Dermis blood vessel endothelial cell (primary cell): Measurements from ENCODE around the gene NUP210. TPM values are rescaled to one million over a fixed set of nuclear protein-coding genes. Genes with fewer than 3 reads are reported as not detected.
A peak's percentile ranks its signal among the peaks of the same experiment; 100 is the strongest.

Experiments used
- DNase-seq: peaks from one replicate; pipeline ENCODE4 v3.0.0; 2010
- total RNA-seq: library from RNA; depleted of rRNA; stranded (reverse); fragments of >200 nt; gene quantifications from 2 replicates; pipeline ENCODE4 v1.2.3, GENCODE V29; 2014

Gene NUP210
- total RNA-seq, 1 donor from 2014 or later, result 2.6 TPM

GRCh38 chr3:13287833-13288232 lies 132.3 kb downstream of the NUP210 start:
- no peak for DNase-seq

GRCh38 chr3:13286873-13287272 lies 133.2 kb downstream of the NUP210 start:
- no peak for DNase-seq

GRCh38 chr3:13285007-13285567 lies 135.0 kb downstream of the NUP210 start:
- DNase-seq, result no peak

- no peak for DNase-seq
Measured at GRCh38 chr3:13283877-13284264, 136.3 kb downstream of the NUP210 start.

DNA sequence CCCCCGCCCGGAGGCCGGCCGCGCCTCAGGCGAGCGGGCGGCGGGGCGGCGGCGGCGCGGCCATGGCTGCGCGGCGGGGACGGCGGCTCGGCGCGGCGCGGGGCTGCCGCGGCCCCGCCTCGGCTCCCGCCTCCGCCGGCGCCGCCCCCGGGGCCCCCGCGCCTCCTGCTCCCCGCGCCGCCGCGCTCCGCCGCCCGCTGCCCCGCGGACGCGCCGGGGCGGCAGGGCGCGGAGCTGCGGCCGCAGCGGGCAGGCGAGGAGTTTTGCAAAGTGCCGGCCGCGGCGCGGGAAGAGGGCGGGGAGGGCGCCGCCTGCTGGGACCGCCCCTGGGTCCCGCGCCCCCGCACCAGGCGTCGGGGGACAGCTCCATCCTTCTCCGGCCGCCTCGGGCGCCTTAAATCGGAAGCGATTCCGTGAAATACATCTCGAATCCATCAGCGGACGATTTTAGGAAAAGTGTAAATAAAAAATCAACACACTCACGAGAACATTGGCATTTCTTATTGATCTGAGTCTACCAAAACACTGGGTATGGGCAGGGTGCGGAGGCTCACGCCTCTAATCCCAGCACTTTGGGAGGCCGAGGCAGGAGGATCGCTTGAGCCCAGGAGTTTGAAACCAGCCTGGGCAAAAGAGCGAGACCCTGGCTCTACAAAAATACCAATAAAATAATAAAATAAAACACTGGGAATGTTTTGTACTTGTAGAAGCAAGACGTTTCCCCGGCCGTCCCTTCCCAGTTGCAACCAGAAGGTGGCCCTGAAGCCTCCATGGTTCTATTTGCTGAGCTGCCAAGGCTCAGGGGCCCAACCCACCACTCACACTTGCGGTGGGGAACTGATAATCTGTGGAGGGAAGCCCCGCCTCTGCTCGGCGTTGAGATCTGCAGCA lies 136.9 kb downstream of the NUP210 start:
- DNase-seq, result peak; percentile 37

GRCh38 chr3:13282358-13282985 lies 137.7 kb downstream of the NUP210 start:
- DNase-seq, result peak; percentile 21

DNA sequence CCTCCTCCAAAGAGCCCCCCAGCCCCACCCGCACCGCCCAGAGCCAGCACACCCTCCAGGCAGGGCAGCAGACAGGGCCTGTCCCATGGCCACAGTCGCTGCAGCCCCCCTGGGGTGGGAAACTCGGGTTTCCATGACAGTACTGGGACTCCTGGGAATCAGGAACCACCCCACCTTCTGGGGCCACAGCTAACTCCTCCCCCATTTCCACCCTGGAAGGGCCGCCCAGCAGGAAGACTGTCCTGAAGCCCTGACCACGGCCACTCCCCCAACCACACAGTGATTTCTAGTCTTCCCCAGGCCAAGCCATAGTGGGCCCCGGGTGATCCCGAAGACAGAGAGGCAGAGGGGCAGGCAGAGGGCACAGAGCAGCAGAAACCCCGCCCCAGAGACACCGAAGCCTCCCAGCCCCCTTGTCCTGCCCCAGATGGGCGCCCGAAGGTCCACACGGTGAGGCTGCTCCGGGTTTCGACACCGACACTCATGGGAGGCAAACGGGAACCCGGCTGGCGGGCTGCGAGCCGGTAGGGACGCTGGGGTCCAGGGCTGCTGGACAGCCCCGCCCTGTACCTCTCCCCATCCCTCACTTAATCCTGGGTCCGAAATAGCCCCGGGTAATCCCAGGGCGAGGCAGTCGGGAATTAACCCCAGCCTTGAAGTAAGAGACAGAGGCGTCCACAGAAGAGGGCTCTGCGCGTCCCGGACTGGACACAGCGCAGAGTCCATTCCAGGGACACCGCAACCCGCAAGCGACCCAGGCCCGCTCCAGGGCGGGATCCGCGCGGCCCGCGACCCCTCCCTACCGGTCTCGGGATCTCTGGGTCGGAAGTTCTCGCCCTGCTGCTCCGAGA lies 138.4 kb downstream of the NUP210 start:
- peak; percentile 19 for DNase-seq

DNA sequence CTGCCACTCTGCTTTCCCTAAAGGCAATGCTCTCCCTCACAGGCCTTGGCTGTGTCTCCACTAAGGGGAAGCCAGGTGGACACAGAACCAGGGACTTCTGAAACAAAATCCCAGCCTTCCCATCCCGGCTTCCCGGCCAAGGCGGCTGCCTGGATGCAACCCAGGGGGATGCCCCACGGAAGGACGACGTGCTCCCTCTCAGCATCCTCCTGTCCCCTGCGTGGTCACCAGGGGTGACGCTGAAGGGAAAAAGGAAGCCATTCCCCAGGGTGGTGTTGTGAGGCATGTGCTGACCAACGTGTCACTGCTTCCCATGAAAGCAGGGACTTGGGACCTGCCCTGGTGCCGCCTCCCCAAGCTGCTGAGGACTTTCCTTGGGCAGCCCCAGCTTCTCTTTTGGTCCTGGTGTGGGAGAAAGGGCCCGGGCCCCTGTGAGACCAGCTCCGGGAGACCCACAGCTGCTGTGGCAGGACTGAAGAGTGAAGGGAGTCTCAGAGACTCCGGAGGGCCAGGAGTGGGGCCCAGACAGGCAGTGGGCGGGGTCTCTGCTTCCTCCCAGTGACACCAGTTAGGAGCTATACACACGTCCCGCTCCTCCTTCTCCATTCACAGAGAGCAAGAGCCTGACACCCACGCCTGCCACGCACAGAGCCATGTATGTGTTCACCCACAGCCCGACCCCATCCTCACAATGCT lies 139.2 kb downstream of the NUP210 start:
- DNase-seq, result no peak

DNA sequence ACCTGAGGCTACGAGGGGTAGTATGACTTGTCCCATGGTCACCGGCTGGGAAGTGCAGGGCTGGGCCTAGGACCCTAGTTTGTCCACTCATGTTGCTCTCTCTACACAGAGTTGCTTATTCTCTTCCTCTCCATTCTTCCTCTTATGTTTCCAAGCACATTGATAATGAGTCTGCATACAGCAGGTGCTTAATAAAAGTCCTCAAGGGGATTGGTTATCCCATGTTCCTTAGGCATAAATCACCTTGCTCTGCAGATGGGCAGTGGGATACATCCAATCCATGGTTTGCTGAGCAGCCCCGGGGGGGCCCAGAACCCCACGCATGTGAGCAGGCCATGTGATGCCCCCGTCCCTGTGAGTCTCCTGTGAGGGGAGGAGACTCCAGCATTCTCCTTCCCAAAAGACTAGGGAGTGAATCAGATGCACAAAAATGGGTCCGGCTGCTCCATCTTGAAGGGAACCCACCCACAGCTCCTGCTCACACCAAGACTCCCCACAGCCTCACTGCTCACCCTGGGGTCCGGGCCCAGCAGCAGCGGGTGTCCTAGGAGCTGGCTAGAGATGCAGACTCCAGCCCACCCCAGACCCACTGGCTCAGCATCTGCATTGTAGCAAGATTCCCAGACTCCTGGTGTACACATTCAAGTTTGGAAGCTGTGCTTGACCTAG lies 139.9 kb downstream of the NUP210 start:
- no peak for DNase-seq

DNA sequence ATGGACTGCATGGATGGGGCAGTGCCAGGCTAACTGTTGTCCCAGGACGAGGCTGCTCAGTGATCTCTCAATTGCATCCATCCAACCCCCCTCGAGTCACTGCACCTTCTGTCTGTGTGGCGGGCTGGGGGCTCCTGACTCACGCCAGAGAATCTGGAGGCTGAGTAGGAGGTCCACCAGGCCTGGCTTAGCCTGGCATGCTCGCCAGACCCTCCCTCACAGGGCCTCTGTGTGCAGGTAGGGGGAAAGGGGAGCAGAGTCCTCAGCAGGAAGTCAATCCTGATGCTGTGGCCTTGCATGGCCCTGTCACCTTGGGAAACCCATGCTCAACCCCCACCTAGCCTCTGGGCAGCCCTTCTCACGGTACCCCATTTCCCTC lies 140.6 kb downstream of the NUP210 start:
- DNase-seq, result no peak

DNA sequence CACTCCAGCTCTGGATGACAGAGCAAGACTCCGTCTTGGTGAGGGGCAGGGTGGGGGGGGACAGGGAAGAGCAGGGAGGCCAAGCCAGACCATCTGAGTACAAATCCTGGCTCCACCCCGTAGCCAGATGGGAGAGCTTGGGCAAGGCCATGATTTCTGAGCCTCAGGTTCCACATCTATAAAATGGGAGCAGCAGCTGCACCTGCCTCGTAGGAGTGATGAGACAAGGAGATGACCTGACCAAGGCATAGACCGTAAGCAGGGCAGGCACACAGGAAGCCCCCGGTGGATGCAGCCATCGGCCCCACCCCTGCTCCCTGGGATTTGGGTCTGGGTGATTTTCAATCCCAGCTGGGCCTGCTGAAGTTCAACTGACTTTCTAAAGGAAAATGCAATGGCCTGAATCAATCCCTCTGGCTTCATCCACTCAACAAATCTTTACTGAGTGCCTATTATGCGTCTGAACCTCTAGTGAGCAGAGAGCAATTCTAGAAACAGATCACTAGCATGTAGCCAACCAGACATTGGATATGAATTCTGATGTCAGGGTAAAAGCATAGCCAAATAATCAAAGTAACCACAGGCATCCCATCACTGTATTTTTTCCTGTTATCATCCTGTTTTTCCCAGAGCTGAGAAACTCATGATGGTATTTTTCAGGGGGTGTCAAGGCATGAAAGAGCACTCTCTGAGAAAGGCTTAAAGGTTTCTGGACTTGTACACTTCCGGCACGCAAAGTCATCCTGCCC lies 141.2 kb downstream of the NUP210 start:
- DNase-seq, result no peak

DNA sequence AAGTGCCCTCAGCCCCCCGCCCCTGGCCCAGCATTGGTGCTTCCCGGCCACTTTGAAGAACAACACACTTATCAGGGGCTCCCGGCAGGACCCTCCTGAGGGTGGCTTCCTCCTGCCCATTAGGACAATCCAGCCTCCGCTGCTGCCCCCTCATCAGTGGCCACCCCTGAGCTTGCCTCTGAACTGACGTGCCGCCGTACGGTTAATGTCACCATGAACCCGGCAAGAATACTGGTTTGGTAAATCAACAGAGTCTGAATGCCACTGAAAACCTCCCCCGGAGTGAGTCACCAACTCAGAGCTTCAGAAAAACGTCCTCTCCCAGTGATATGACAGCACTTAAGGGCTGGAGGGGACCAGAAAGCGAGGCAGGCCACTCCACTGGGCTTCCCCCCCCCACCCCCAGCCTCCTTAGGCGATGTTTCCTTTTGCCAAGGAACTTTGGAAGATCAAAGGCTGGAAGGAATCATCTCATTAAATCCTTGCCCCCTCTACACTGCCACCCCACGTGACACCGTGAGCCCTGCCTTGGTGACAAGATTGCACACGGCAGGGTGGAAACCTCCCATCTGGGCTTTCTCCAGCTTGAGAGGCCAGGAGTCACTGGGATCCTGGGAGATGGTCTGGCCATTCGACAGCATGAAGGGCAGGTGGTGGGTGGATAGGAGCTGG lies 142.1 kb downstream of the NUP210 start:
- no peak for DNase-seq

DNA sequence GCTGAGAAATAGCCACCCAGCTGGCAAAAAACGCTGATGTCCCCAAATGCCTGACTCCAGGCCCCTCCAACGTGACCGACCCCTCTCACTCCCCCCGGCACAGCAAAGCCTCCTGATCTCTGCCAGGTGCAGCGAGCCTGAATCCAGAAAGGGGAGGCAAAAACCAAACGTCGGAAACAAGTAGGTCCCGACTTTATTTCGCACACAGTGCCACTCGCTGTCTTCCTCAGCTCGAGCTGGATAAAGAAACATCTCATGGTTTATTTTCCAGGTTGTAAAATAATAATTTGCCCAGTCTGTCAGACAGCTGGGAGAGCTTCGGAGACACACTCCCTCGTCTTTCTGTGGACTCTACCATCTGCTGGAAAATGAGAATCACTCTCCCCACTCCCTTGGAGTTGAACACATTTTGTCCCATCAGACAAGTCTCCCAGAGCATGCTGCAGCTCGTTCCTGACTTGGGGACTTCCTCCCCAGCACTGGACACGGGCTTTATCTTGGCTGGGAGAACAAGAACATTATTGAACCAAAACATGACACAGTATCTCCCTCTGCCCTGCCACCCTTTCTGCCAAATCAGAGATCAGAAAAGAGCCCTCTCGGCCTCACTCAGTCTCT lies 142.8 kb downstream of the NUP210 start:
- no peak for DNase-seq

DNA sequence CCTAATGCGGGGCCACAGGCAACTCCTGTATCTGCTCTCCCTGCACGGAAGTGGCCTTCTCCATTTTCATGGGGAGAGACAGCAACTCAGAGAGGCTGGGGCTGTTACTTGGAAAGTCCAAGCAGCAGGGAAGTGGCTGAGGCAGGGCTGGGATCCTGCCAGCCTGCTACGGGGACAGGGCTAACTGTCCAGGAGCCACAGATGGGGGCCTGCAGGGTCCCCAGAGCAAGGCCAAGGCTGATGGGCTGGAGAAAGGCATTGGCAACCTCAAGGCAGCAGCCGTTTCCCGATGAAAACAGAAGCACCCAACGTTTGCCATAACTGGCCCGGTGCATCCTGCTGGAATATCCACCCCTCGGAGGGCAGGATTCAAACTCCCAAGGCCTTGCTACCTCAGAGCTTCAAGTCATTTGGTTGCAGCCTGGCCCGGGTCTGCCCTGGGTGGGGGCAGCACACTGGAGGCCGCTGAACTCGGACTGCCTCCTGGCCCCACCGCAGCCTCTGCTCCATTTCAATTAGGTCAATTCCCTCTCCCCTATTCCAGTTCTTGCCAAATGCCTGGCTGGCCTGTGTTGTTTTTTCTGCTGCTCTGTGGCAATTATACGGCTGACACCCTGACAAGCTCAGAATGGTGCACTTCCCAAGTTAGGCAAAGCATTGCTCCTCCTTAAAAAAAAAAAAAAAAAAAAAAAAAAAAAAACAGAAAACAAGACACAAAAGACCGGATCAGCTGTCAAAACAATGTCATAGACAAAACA lies 143.5 kb downstream of the NUP210 start:
- no peak for DNase-seq

DNA sequence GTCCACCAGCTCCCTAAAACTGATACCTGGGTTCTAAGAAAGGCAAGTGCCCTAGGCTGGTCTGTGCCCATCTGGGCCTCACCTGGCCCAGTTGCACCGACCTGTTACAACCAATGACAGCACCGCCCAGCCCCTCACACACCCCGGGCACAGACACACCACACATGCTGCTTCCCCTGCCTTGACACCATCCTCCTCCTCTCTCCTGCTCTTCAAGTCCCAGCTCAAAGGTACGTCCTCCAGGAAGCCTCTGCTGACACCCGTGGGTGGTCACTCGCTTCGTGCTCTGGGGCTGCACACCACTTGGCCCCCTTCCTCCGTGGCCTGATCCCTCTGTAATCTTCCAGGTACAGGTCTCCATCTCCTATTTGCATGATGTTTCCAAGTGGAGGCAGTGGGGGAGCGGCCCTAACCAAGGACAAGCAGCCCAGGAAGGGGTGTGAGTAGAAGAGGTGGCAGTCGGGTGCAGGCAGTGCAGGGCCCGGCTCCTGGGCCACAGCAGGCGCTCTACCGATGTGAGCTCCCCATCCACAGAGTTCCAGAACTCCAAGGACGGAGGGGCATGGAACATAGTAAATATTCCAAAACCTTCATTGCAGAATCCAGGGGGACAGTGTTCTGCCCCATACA lies 144.6 kb downstream of the NUP210 start:
- no peak for DNase-seq

DNA sequence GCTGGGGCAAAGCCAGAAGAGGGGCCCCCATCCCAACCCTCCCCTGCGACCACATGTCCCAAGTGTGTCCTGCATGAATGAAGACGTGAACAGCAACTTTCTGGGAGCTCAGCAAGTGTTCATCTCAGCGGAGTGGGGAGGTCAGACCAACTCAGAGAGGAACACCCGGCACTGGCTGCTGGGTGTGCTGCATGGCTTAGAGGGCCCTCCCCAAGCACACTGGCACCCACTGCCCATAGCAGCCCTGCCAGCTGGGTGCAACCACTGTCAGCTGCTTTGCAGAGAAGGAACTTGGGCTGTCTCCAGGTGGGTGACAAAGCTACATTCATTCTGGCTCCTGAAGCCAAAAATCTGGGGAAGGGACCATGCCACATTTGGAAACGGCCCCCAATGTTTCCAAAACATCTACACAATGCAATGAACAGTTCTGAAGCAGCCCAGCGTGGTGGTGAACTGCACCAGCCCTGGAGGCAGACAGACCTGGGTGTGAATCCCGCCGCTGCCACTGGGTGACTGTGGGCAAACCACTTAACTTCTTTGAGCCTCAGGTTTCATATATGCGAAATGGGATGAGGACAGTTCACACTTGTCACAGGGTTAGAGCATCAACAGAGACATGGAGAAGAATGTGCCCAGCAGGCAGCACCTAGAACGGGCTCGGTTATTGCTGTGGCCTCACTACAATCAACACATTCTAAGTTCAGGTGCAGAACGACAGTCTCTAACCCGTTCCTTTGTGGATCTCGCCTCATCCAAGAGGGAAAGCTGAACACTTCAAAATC lies 145.4 kb downstream of the NUP210 start:
- no peak for DNase-seq

GRCh38 chr3:13274125-13274524 lies 146.0 kb downstream of the NUP210 start:
- DNase-seq, result no peak

DNA sequence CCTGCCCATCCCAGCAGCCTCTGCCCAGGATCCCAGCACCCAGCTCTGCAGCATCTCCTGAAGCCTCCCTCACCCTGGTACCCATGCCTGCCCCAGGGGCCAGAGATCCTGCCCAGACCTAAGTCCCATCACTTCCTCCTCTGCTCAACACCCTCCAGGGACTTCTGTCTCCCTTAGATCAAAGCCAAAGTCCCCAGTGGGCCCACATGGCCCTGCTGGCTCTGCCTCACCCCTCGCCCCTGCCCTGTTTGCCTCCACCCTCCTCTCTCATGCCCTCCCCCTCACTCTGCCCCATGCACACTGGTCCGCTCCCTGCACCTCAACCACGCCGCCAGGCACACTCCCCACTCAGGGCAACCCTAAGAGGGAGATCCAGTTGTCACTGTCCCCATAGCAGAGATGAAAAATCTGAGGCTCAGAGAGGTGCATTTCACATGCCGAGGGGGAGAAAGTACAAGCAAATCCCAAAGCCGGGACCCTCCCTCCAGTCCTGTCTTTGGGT lies 146.5 kb downstream of the NUP210 start:
- no peak for DNase-seq
